ENCODE data around the gene GRID2IP.
"Not testable (repeated sequence)": the region's sequence is repeated elsewhere in the genome, so short reads cannot be mapped to it uniquely, and the experiment has no call there.

GRID2IP gene

DNA sequence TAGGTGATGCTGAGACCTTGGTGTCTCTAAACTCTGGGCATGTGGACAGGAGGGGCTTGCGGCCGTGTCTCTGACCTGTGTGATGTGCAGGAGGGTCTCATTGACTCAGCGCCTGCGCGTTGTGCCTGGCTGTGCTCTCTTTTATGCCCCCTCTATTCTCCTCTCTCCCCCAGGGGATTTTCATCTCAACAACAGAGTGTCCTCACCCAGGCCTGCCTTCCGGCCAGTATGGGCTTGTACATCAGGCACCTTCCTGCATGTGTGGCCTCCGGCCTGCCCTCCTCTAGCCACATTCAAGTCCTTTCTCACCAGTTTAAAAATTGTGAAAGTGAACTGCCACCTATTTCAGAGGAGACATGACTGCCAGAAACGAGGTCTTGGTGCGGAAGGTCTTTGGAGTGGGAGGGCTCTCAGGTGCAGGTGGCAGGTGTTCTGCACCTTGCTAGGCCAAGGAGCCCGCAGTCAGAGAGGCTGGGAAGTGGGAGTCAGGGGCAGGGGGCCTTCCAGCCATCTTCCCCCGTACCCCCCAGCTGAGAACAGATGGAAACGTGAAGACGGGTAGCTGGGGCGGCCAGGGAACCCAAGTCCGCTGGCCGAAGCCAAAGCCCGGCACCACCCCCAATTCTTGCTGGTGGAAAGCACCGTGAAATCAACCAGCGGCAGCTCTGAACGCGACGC lies 38.0 kb upstream of the GRID2IP start:
- peak overlapping the region; percentile 14; the same call in 1 of the 2 replicates for H3K9ac ChIP-seq
- H3K4me3 ChIP-seq (IDR thresholded peaks at IDR 0.05; ENCODE audit: insufficient read depth, low read depth, low read length): no peak overlapping the region
- H2AFZ ChIP-seq (ENCODE audit: low read depth): peak overlapping the region; percentile 93

DNA sequence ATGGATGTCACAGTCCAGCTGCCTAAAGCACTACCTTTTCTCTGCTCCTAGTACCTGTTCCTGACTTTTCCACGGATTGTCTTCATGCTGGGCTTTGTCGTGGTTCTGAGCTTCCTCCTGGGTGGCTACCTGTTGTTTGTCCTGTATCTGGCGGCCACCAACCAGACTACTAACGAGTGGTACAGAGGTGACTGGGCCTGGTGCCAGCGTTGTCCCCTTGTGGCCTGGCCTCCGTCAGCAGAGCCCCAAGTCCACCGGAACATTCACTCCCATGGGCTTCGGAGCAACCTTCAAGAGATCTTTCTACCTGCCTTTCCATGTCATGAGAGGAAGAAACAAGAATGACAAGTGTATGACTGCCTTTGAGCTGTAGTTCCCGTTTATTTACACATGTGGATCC lies 37.3 kb upstream of the GRID2IP start:
- no peak overlapping the region for H3K4me3 ChIP-seq (IDR thresholded peaks at IDR 0.05; ENCODE audit: insufficient read depth, low read depth, low read length)
- H3K9ac ChIP-seq: no peak overlapping the region
- TF ChIP-seq, protein P1, sequence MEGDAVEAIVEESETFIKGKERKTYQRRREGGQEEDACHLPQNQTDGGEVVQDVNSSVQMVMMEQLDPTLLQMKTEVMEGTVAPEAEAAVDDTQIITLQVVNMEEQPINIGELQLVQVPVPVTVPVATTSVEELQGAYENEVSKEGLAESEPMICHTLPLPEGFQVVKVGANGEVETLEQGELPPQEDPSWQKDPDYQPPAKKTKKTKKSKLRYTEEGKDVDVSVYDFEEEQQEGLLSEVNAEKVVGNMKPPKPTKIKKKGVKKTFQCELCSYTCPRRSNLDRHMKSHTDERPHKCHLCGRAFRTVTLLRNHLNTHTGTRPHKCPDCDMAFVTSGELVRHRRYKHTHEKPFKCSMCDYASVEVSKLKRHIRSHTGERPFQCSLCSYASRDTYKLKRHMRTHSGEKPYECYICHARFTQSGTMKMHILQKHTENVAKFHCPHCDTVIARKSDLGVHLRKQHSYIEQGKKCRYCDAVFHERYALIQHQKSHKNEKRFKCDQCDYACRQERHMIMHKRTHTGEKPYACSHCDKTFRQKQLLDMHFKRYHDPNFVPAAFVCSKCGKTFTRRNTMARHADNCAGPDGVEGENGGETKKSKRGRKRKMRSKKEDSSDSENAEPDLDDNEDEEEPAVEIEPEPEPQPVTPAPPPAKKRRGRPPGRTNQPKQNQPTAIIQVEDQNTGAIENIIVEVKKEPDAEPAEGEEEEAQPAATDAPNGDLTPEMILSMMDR (conservative IDR thresholded peaks at IDR 0.05; ENCODE audit: low read depth, low read length): no peak
- H3K27ac ChIP-seq: no peak overlapping the region
- peaks cover 4% of the 10 kb centered on the region; the same call in 1 of the 2 replicates for H3K36me3 ChIP-seq (ENCODE audit: insufficient read depth)
- H3K4me1 ChIP-seq (ENCODE audit: low read depth, poor library complexity, severe bottlenecking): peaks cover 14% of the 10 kb centered on the region
- H3K27me3 ChIP-seq (ENCODE audit: insufficient read depth, low read depth): no peaks in the 10 kb centered on the region
- no peaks in the 10 kb centered on the region for H4K20me1 ChIP-seq (ENCODE audit: insufficient read depth)
- H2AFZ ChIP-seq (ENCODE audit: low read depth): no peak overlapping the region
- H3K79me2 ChIP-seq (ENCODE audit: insufficient read depth, low read depth): peaks cover 16% of the 10 kb centered on the region
- no peak overlapping the region for H3K4me2 ChIP-seq

More for the DNA sequence above, 38.0 kb upstream of the GRID2IP start:
- H3K4me2 ChIP-seq: peak overlapping the region; percentile 53
- peaks cover 16% of the 10 kb centered on the region for H3K79me2 ChIP-seq (ENCODE audit: insufficient read depth, low read depth)
- H3K36me3 ChIP-seq (ENCODE audit: insufficient read depth): peaks cover 4% of the 10 kb centered on the region; the same call in 1 of the 2 replicates
- TF ChIP-seq, protein P1 (conservative IDR thresholded peaks at IDR 0.05; ENCODE audit: low read depth, low read length): 0 out of 2 replicates have a peak, but pooled peaks have one; percentile 13
- H4K20me1 ChIP-seq (ENCODE audit: insufficient read depth): no peaks in the 10 kb centered on the region
- H3K4me1 ChIP-seq (ENCODE audit: low read depth, poor library complexity, severe bottlenecking): peaks cover 14% of the 10 kb centered on the region
- H3K27ac ChIP-seq: no peak overlapping the region
- no peaks in the 10 kb centered on the region for H3K27me3 ChIP-seq (ENCODE audit: insufficient read depth, low read depth)

DNA sequence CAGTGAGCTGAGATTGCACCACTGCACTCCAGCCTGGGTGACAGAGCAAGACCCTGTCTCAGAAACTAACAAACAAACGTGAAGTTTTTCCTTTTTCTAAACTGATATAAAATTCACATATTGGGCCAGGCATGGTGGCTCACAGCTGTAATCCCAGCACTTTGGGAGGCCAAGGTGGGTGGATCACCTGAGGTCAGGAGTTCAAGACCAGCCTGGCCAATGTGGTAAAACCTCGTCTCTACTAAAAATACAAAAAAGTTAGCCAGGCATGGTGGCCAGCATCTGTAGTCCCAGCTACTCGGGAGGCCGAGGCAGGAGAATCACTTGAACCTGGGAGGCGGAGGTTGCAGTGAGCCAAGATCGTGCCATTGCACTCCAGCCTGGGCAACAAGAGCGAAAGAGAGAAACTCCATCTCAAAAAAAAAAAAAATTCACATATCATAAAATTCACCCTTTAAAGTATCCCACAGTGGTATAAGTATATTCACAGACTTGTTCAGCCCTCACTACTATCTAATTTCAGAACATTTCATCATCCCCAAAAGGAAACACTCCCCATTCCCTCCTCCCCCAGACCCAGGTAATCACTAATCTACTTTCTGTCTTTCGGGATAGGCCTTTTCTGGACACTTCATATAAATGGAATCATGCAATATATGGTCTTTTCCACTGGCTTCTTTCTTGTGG lies 34.6 kb upstream of the GRID2IP start:
- H3K4me2 ChIP-seq; H4K20me1 ChIP-seq (ENCODE audit: insufficient read depth); H3K9ac ChIP-seq; H3K27me3 ChIP-seq (ENCODE audit: insufficient read depth, low read depth); H3K4me1 ChIP-seq (ENCODE audit: low read depth, poor library complexity, severe bottlenecking); H3K4me3 ChIP-seq (IDR thresholded peaks at IDR 0.05; ENCODE audit: insufficient read depth, low read depth, low read length); H3K36me3 ChIP-seq (ENCODE audit: insufficient read depth); H3K27ac ChIP-seq; H3K79me2 ChIP-seq (ENCODE audit: insufficient read depth, low read depth); H2AFZ ChIP-seq (ENCODE audit: low read depth): not testable (repeated sequence)

DNA sequence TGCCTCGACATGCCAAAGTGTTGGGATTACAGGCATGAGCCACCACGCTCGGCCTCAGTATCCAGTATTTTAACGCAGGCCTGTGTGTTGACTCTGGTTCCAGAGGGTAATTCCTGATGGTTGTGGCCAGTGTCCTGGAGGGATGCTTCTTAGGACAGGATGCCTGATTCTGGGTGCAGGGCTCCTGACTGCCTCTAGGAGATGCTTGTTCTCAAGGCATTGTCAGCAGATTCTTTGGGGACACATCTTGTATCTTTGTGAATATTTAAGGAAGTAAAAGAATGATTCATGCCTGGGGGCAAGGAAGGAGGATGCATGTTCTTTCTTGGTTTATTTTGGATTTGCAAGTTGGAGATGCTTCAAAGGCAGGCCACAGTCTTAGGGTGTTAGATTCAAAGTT lies 28.2 kb upstream of the GRID2IP start:
- no peaks in the 10 kb centered on the region for H4K20me1 ChIP-seq (ENCODE audit: insufficient read depth)
- H3K79me2 ChIP-seq (ENCODE audit: insufficient read depth, low read depth): no peaks in the 10 kb centered on the region
- H2AFZ ChIP-seq (ENCODE audit: low read depth): no peak overlapping the region
- H3K9ac ChIP-seq: no peak overlapping the region
- no peak overlapping the region for H3K4me2 ChIP-seq
- no peak overlapping the region for H3K4me3 ChIP-seq (IDR thresholded peaks at IDR 0.05; ENCODE audit: insufficient read depth, low read depth, low read length)
- no peaks in the 10 kb centered on the region for H3K27me3 ChIP-seq (ENCODE audit: insufficient read depth, low read depth)
- H3K36me3 ChIP-seq (ENCODE audit: insufficient read depth): no peaks in the 10 kb centered on the region
- TF ChIP-seq, protein P1 (conservative IDR thresholded peaks at IDR 0.05; ENCODE audit: low read depth, low read length): no peak
- no peak overlapping the region for H3K27ac ChIP-seq
- no peaks in the 10 kb centered on the region for H3K4me1 ChIP-seq (ENCODE audit: low read depth, poor library complexity, severe bottlenecking)

Data from KMS-11 (cell line).